Kidney capillary endothelial cell (primary cell): Measurements from ENCODE around the gene CREB5.

Experiments
- DNase-seq: peaks from one replicate; pipeline ENCODE4 v3.0.0-alpha.2; 2018; ENCODE audit warnings: low spot score

Gene CREB5

DNA sequence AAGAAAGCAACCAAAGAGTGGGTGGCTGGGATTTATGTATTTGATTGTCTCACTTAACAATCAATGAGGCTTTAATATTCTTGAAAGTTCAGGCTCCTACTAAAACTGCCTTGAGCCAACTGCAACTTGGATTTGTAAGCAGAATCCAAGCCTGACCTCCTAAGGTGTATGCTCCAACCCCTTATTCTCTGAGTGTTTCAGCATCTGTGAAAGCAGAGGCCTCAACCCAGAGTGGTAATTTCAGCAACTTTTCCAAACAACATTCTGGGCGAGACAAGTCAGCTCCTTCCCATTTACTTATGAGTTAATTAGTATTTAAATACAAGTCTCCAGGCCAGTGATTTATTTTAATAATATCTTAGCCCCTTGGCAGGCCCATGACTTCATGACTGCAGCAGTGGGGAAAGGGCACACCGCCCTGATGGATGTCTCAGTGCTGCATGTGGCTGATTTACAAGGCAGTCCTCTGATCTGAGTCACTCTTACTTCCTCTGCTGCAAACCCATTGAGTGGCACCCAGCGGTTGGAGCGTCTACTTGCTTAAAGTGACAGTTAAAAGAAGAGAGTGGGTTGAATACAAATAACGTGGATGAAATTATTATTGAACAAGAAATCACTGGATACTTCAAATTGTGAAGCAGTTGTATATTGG is 336.7 kb downstream of the CREB5 start:
- DNase-seq: peak; percentile 19

DNA sequence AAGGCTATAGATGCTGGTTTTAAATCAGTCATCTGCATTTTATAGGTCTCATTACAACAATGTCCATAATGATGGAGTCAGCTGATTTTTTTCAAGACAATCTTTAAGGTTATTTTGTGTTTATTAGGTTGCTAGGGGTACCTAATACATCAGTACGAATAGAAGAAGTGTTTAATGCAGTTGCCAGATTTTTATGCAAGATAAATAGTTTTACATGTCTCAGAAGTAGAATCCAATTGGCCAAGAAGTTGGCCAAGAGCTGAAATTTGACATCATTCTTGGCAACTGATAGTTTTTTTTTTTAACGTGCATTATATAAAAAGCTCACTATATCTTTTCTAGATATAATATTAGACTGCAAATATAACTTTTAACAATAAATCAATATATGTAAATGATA is 337.3 kb downstream of the CREB5 start:
- DNase-seq: no peak

DNA sequence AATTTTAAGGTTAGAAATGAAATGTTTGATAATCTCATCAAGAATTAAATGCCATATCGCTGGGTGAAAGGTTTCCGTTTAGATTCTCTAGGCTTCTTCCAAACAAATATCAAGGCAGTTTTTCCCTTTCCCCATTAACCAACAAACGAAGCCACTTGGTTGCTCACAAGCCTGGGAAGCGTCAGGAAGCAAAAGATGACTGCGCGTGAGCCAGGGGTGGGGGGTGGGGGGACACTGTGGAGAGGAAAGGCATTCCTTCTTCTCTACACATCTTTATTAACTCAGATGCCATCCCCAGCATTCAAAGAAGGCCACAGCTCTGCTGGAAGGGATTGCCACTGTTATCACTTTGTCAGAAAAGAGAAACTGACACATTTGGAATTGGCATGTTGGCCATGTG is 338.7 kb downstream of the CREB5 start:
- DNase-seq: no peak

DNA sequence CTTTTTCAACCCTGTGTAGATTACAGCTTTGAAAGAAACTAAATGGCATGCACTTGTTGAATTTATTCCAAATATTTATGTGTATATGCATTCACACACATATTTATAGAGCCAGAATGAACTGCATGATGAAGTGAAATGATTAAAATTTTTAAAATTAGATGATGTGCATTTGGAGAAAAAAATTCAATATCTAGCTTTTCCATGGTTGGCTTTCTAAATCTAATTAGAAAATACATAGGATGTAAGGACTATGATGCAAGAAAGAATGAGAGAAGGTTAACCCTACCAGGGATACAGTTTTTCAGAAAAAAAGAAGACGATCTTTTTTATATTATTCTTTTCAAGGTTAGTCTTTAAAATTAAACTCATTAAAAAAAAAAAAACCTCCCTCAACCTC is 341.3 kb downstream of the CREB5 start:
- DNase-seq: no peak

DNA sequence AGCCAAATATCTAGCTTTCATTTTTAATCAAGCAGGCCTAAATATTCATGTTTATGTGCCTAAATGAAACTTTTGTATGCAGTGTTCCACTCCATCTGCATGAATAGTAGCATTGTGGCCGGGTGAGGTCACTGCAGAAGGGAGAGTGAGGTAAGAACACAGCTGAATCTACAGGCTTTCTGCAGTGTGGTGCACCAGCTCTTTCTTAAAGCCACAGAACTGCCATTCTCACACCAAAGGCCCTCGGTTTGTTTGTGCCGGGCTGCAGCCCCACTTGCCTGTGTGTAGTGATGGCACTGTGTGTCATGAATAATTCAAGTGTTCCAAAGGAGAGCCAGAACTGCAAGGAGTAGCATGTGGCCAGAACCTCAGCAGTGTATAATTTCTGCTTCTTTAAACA is 341.7 kb downstream of the CREB5 start:
- DNase-seq: no peak

DNA sequence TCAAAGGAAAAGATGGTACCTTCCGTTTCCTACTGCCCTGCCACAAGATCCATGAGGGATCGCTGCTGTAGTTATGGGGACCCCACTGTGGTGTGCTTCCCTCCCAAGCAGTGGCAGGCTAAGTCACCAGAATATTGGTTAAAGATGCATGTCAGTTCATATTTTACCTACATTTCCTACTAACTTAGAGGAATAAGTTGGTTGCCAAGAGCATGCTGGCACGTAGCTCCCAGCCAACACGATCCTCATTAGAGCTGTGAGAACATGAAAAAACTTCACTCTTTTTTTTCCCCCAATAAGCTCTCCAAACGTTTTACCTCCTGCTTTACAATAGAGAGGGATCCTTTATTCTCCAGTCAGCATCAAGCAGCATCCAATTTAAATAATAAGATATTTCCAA is 342.1 kb downstream of the CREB5 start:
- DNase-seq: no peak

DNA sequence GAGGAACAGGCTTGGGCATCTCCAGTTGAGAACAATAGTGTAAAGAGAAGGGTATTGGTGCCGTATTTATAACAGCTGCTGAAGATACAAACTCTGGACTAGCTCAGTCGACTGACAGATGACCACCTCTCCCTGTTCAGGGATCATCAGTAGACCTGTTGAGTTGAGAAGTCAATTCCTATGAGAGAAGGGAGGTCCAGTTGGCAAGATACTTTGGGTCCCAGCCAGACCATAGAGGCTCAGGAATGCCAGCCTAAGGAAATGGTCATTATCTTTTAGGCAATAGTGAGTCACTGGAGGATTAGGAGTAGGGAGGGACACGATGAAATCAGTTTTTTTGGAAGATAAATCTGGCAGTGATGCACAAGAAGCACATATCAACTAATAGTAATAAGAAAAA is 342.9 kb downstream of the CREB5 start:
- no peak for DNase-seq

DNA sequence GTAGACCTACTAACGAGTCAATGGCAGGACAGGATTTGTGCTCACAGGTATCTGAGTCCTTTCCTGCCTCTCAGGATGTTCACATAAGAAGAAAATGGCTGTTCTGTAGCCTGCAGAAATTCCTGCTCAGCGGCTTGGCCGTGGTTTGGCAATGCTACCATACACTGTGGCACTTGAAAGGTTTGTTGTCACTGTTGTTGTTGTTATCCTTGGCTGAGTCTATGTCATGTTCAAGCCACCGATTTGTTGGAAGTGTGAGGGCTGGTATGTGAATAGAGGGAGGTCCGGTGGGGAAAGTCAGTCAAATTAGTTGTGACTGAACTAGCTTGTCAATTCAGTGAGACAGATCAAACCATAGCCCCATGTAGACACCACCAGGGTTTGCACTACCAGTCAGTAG is 345.9 kb downstream of the CREB5 start:
- no peak for DNase-seq

DNA sequence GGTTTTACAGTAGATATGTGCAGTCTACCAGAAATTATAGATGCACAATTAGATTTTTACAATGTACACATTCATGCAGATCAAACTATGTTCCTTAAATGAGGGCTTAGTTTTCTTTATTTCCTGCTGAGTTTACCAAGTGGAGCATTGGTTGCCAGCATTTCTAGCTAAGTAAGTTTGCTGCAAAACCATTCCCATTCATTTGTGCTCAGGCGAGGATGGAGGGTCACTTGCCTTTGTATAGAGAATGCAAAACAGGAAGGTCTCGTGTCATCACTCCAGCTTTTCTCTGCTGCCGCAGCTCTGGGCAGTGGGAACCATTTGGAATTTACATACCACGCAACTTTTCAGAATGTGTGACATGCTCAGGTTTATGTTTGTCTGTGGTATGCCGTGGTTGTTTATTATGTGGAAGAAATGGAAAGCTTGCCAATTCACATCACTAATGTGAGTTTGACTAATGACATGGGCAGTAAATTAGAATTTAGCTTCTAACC is 347.2 kb downstream of the CREB5 start:
- no peak for DNase-seq

DNA sequence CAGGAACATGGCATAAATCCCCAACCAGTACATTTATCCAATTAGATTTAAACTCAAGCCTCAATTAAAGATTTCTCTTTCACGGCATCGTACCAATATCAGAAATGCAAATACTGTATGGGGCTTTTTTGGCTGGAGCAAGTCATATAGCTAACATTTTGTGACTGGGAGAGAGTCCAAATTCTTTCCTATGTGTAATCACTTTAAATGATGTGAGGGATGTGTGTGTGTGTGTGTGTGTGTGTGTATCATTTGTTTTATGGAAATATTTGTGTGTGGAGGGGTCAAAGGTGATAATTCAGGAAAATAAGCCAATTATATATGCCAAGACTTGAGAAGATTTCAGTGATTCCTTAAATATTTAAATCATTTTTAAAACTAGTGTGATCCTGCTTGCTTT is 349.2 kb downstream of the CREB5 start:
- DNase-seq: no peak

DNA sequence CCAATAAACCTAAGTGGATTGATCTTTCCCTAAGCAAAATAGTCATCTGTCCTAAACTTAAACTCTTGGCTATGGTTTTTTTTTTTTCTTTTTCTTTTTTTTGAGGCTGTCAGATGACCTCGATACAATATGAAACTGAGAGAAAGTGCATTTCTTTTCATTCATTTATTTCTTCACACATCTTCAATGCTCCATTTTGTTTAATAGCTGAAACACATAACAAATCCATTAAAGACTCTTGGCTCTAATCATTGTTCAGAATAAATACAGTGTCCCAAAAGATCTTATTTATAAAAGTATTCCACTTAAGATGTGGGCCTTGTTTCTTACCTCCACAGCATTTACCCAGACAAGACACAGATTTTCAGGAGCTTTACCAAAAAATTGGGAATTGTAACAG is 350.3 kb downstream of the CREB5 start:
- DNase-seq: no peak

DNA sequence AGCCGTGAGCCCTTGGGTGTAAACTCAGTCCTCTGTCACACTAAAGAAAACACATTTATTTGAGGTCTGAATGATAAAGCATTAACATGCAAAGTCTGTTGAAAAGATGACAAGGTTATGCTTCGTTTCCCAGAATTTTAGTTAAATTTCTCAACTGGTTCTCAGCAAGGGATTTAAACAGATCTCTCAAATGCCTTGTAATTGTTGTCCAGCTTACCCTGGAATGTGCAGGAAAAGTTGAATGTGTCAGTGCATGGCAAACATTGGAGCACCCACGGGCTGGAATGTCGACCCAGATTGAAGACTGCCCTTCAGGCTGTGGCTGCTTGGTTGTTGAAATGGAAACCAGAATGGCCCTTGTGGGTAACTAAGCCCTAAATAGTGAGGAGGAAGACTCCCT is 354.0 kb downstream of the CREB5 start:
- DNase-seq: no peak

DNA sequence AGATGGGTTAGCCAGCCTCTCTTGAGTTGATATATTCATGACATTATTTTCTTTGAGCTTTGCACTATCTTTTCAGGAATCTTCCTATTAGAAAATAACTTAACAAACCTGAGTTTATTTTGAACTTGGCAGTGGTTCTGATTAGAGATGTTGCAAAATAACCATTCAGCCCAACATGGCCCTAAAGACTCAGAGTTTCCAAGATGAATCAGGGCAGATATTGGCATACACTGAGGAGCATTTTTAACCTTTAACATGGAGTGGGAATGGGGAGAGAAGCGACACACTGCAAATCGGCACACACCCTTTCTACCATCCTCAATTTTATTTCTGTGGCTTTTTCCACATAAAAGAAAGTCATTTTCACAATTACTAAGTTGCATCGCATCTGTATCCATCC is 355.0 kb downstream of the CREB5 start:
- no peak for DNase-seq

DNA sequence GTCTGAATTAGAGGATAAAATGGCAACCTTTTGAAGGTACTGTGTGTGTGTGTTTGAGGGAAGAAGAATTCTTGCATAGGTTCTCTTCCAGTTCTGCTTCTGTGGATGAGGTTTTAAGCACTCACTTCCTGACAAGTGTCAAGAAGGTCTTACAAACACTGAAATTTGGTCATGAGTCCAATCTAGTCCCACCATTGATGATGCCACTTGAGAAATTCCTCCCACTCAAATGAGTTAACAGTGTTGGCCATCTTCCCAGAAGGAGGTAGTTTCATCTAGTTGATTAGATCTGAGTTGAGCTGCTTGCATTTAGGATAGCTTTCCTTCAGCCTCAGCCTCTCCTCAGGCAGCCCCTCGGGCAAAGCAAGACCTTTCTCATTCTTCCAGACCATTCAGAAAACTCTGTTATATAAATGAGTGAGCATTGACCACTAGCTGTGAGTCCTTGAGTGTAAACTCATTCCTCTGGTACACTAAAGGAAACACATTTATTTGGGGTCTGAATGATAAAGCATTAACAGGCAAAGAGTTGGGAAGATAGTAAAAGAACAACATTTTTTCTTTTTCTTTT is 356.3 kb downstream of the CREB5 start:
- DNase-seq: no peak

DNA sequence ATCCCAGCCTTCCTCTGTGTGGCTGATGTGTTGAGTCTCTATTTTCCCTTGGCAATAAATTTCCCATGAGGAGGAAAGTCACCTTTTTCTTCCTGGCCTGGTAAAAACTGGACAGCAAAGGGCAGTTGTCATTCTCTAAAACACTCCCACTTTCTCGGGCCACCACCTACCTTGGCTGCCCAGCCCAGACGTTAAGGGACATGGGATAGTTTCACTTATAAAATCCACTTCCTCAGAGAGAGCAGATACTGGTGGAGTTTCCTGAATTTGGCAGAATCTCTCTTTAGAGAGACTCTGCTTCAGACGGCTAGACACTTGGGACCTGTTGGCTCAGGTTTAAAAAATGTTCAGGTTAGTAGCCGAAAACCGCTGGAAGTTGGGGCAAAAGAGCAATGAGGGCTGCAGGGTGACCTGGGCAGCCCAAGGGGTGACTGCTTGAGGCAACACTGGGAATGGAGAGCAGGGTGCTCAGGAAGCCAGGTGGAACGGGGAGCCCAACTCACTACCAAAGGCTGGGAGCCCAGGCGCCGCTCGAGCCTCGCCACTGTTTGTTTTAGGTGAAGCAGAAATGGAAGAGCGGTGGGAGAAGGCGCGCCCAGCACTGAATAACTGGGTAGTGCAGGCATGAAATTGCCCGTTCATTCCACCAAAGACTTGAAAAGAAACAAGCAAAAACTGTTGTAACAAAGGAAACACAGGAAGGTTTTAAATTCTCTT is 359.7 kb downstream of the CREB5 start:
- DNase-seq: no peak

DNA sequence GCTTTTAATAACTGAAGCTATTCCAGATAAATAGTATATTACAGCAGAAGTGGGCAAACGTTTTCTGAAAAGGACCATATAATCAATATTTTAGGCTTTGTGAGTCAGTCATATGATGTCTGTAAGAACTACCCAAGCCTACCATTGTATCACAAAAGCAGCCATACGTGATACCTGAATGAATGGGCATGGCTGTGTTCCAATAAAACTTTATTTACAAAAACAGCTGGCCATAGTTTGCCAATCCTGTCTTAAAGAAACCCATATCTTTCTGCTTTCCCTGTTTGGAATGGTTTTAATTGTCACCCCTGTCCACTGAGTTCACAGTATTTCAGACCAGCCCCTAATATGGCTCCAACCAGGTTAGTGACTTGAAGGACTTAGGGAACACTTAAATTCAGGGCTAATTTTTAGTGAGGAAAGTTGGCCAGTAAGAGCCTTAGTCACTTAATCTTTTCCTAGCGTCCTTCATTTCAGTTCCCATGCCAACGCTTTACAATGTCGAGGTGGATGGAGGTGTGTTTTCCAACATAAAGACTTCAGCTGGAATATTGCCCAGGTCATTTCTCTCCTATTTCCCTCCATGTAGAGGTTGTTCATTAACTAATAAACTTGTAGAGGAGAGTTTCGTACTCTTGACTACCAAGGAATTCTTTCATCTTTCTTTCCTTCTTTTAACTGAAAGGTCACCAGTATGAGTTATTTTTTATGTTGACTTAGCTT is 361.3 kb downstream of the CREB5 start:
- DNase-seq: no peak

DNA sequence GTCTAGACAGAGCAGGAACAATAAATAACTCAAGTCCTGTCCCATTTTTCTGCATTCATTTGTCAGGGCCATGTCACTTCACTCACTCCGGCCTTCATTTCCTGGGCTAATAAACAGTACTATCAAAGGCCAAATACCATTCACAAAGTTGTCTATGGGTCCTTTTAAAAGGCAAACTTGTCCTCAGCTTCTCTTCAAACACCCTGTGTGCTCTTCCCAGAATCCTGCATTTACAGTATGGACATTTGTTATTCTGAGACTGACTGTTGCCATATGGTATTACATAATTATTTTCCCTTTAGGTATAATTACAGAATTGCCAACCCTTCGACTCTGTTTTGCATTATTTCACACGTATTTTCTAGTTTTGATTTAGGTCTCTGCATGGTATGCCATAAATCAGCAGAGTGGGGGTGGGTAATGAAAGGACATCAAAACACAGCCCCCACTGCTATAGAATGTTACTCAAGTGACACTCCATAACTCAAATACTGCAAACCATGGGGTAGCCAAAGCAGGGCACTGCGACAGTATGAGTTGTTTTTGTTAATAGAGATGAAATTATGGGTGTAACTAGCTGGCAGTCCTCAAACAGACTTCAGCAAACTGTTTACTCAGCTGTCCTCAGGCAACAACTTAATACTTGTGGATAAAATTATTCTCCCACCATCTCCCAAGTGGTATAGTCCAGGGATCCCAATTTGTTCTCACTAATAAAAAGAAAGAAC is 362.1 kb downstream of the CREB5 start:
- no peak for DNase-seq

DNA sequence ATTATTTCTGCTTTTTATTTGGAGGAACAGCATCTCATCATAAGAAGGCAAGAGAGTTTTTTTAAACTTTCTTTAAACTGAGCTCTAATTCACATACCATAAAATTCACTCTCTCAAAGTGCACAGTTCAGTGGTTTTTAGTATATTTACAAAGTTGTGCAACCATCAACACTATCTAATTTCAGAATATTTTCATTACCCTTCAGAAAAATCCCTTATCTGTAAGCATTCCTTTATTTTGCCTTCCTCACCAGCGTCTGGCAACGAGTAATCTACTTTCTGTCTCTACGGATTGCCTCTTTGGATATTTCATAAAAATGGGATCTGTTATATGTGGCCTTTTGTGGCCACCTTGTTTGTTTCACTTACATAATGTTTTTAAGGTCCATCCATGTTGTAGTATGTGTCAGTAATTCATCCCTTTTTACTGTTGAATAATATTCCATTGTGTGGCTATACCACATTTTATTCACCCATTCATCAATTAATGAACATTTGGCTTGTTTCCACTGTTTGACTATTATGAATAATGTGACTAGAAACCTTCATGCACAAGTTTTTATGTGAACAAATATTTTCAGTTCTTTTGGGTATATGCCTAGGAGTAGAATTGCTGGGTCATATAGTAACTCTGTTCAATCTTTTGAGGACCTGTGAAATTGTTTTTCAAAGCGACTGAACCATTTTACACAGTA is 364.3 kb downstream of the CREB5 start:
- DNase-seq: no peak

DNA sequence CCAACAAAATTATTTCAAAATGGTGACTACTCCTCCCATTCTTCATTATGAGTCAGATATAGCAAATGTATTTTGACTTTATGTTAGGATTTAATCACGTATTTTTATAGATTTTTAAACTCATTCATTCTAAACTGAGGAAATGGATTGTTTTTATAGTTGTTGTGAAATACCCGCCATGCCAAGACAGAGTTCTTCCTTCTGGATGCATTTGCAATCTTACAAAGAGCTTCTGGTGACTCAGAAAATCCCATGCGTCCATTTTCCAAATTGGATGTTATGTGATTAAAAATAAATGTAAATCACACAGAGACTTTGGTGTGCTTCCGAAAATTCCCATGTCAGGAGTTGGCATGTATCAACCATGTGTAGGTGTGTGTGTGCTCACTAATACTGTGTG is 366.5 kb downstream of the CREB5 start:
- no peak for DNase-seq

DNA sequence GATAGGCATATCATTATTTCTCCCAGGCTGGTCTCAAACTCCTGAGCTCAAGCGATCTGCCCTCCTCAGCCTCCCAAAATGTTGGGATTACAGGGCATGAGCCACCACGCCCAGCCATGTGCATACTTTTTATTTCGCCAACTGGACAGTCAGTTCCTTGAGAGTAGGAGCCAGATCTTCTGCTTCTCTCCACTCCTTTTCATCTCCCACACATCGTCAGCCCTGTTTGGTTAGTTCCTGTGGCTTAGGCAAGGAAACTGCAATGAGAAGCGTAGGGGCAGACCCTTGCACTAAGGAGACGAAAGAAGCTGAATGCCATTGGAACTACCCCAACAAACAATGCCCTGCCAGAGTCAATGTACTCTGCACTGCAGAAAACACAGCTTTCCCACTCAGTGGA is 367.6 kb downstream of the CREB5 start:
- DNase-seq: no peak

DNA sequence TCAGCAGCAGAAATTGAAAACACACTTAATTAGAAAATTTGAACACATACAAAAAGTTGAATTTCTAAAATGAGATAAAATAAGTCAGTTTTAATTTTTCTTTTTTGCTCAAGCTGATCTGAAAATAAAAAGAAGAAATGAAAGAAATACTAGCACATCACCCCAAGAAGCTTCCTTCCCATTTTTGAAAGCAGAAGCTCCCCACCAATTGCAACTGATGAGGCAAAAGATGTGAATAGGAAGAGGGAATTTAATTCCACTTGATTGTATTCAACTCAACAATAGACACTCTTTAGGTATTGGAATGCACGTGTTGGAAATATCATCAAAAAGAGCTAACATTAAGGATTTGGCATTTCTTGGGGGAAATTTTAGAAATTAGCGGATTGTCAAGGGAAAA is 370.0 kb downstream of the CREB5 start:
- DNase-seq: no peak
